HepG2 (cell line): Measurements from ENCODE around the gene SHISA5. TPM values are rescaled to one million over a fixed set of nuclear protein-coding genes. Genes with fewer than 3 reads are reported as not detected.

Experiments
- AFF4 ChIP-seq: sonication (generic); formaldehyde crosslinking; IDR thresholded peaks from 2 replicates; pipeline ENCODE4 v1.4.0; 2020; ENCODE audit warnings: missing genetic modification reagents
- CCAR2 ChIP-seq: fragments of 200-400 bp; formaldehyde crosslinking; optimal IDR thresholded peaks from 2 replicates; pipeline ENCODE3; 2018; ENCODE audit warnings: low read depth, mild to moderate bottlenecking, low read length, moderate library complexity
- CENPX ChIP-seq: sonication (generic); formaldehyde crosslinking; IDR thresholded peaks from 2 replicates; pipeline ENCODE4 v1.9.0; 2021; ENCODE audit warnings: mild to moderate bottlenecking, missing genetic modification reagents, moderate library complexity
- FOXA3 ChIP-seq: IDR thresholded peaks from 2 replicates; pipeline ENCODE4 v1.6.1; 2016; ENCODE audit warnings: missing genetic modification reagents, missing compliant biosample characterization
- HDAC2 ChIP-seq: sonication (generic); formaldehyde crosslinking; IDR thresholded peaks from 2 replicates; pipeline ENCODE4 v1.4.0; 2020; ENCODE audit warnings: missing genetic modification reagents
- HMG20B ChIP-seq: conservative IDR thresholded peaks from 2 replicates; pipeline ENCODE4 v1.6.1; 2016; ENCODE audit warnings: missing genetic modification reagents, missing compliant biosample characterization
- HOXD1 ChIP-seq: sonication (generic); formaldehyde crosslinking; IDR thresholded peaks from 2 replicates; pipeline ENCODE4 v1.5.0; 2020; ENCODE audit warnings: missing genetic modification reagents
- KLF12 ChIP-seq: sonication (generic); formaldehyde crosslinking; IDR thresholded peaks from 2 replicates; pipeline ENCODE4 v1.4.0; 2020; ENCODE audit warnings: missing genetic modification reagents, borderline replicate concordance
- MYPOP ChIP-seq: sonication (generic); formaldehyde crosslinking; IDR thresholded peaks from 2 replicates; pipeline ENCODE4 v1.8.1; 2023; ENCODE audit warnings: mild to moderate bottlenecking, moderate library complexity, missing genetic modification reagents
- NCOA1 ChIP-seq: sonication (generic); formaldehyde crosslinking; IDR thresholded peaks from 2 replicates; pipeline ENCODE4 v1.9.0; 2021; ENCODE audit warnings: missing genetic modification reagents
- PBX2 ChIP-seq: IDR thresholded peaks from 2 replicates; pipeline ENCODE4 v1.6.1; 2016; ENCODE audit warnings: control low read depth
- SRSF4 ChIP-seq: fragments of 200-400 bp; formaldehyde crosslinking; IDR thresholded peaks from one replicate; pipeline ENCODE4 v1.6.1; 2018; ENCODE audit warnings: mild to moderate bottlenecking, low read depth, low read length, moderate library complexity; ENCODE audit not compliant: poor library complexity, severe bottlenecking
- U2AF1 ChIP-seq: fragments of 200-400 bp; formaldehyde crosslinking; optimal IDR thresholded peaks from 2 replicates; pipeline ENCODE3; 2017; ENCODE audit warnings: mild to moderate bottlenecking, low read depth, low read length
- YEATS2 ChIP-seq: sonication (generic); formaldehyde crosslinking; IDR thresholded peaks from 2 replicates; pipeline ENCODE4 v1.4.0; 2020; ENCODE audit warnings: missing genetic modification reagents, borderline replicate concordance
- ZBTB49 ChIP-seq: sonication (generic); formaldehyde crosslinking; IDR thresholded peaks from 2 replicates; pipeline ENCODE4 v1.4.0; 2020; ENCODE audit warnings: missing genetic modification reagents, borderline replicate concordance
- ZNF143 ChIP-seq: sonication (generic); formaldehyde crosslinking; IDR thresholded peaks from 2 replicates; pipeline ENCODE4 v1.4.0; 2020; ENCODE audit warnings: missing genetic modification reagents
- ZNF263 ChIP-seq: sonication (generic); formaldehyde crosslinking; IDR thresholded peaks from 2 replicates; pipeline ENCODE4 v1.4.0; 2020; ENCODE audit warnings: missing genetic modification reagents
- ZNF503 ChIP-seq: sonication (generic); formaldehyde crosslinking; IDR thresholded peaks from 2 replicates; pipeline ENCODE4 v1.4.0; 2020; ENCODE audit warnings: missing genetic modification reagents
- ZSCAN25 ChIP-seq: sonication (generic); formaldehyde crosslinking; IDR thresholded peaks from 2 replicates; pipeline ENCODE4 v1.8.0; 2022; ENCODE audit warnings: mild to moderate bottlenecking, missing genetic modification reagents
- polyA plus RNA-seq, 8 experiments: library from polyadenylated mRNA; depleted of rRNA in 3 of 8; stranded (reverse) in 7 of 8; unstranded in 1 of 8; fragments of >200 nt; fragmentation: Illumina TruSeq in 4 of 8; extraction: Trizol in 4 of 8; gene quantifications; 2 replicates each; pipeline versions ENCODE4 v1.2.1 to v1.2.3, GENCODE V29; 2011 to 2016; ENCODE audit warnings: low read depth in 4 of 8, missing spikeins in 1 of 8, mixed read lengths in 1 of 8; ENCODE audit not compliant: insufficient read depth in 1 of 8
- total RNA-seq, 5 experiments: library from RNA; depleted of rRNA; stranded (reverse); fragments of >200 nt; fragmentation: Illumina TruSeq; extraction: Trizol; gene quantifications; 2 replicates each; pipeline ENCODE4 v1.2.3, GENCODE V29; 2016; ENCODE audit warnings: low read depth in 1 of 5

Gene SHISA5
- total and polyA plus RNA-seq, 2 of the 13 experiments (the other 11 are each of a cell fraction or from before 2014, with no cell fraction given): 75.8 to 91.4 TPM

- peak; percentile 48; the same call in 1 of the 2 replicates for TF ChIP-seq ZNF263 (CRISPR knock-in tag)
- TF ChIP-seq KLF12 (CRISPR knock-in tag): no peak
- no peak for TF ChIP-seq PBX2 (CRISPR knock-in tag)
- TF ChIP-seq MYPOP (CRISPR knock-in tag): peak; percentile 70
- peak; percentile 83 for TF ChIP-seq HDAC2
- no peak for TF ChIP-seq U2AF1
- no peak; the same call in none of the 2 replicates for TF ChIP-seq ZNF143
- TF ChIP-seq HOXD1: peak; percentile 76; the same call in 1 of the 2 replicates
- TF ChIP-seq AFF4 (CRISPR knock-in tag): no peak
- TF ChIP-seq CCAR2: peak; percentile 82
- TF ChIP-seq ZSCAN25 (CRISPR knock-in tag): peak; percentile 98
- TF ChIP-seq CENPX (CRISPR knock-in tag): no peak
- TF ChIP-seq NCOA1 (CRISPR knock-in tag): peak; percentile 88
- no peak for TF ChIP-seq ZBTB49 (CRISPR knock-in tag)
- TF ChIP-seq HMG20B: peak; percentile 83; the same call in 1 of the 2 replicates
- no peak; the same call in 1 of the 2 replicates for TF ChIP-seq YEATS2 (CRISPR knock-in tag)
- TF ChIP-seq ZNF503 (CRISPR knock-in tag): peak; percentile 97
- no peak for TF ChIP-seq SRSF4
- TF ChIP-seq FOXA3 (CRISPR knock-in tag): peak; percentile 88
Measured at GRCh38 chr3:48429960-48430707, 73.8 kb downstream of the SHISA5 start, which contains the start of gene PLXNB1 (continued).
